22Rv1 (cell line): ENCODE data around the gene ZSWIM9.
"Not testable (repeated sequence)": the region's sequence is repeated elsewhere in the genome, so short reads cannot be mapped to it uniquely, and the experiment has no call there.

Source experiments
- H3K27ac ChIP-seq: fragments of 450-650 bp; 2 replicates; pipeline ENCODE4 v1.5.1; 2017
- CTCF ChIP-seq: fragments of 450-650 bp; IDR thresholded peaks from 2 replicates; pipeline ENCODE4 v1.5.1; 2017; ENCODE audit warnings: mild to moderate bottlenecking
- ZFX ChIP-seq: fragments of 450-650 bp; IDR thresholded peaks from 2 replicates; pipeline ENCODE4 v1.6.1; 2017; ENCODE audit warnings: antibody characterized with exemption, borderline replicate concordance

ZSWIM9 gene

GRCh38 chr19:48210005-48210404, 39.5 kb downstream of the ZSWIM9 start:
- TF ChIP-seq CTCF (no peak), ZFX (no peak)
- no peak overlapping the region for H3K27ac ChIP-seq

- TF ChIP-seq ZFX (no peak), CTCF (no peak)
- H3K27ac ChIP-seq: no peak overlapping the region
These were observed 43.5 kb downstream of the ZSWIM9 start for GRCh38 chr19:48213959-48214358.

GRCh38 chr19:48216933-48217332, 46.5 kb downstream of the ZSWIM9 start:
- TF ChIP-seq CTCF (no peak), ZFX (no peak)
- H3K27ac ChIP-seq: no peak overlapping the region

GRCh38 chr19:48218997-48219396, 48.5 kb downstream of the ZSWIM9 start:
- TF ChIP-seq ZFX (no peak), CTCF (no peak)
- no peak overlapping the region for H3K27ac ChIP-seq

- not testable (repeated sequence) for H3K27ac ChIP-seq
These were observed 50.3 kb downstream of the ZSWIM9 start for GRCh38 chr19:48220784-48221183.

- H3K27ac ChIP-seq: no peak overlapping the region
- TF ChIP-seq ZFX (no peak), CTCF (no peak)
These were observed 51.1 kb downstream of the ZSWIM9 start for GRCh38 chr19:48221628-48222027.

- H3K27ac ChIP-seq: no peak overlapping the region
- TF ChIP-seq ZFX (no peak), CTCF (no peak)
These were observed 60.2 kb downstream of the ZSWIM9 start for GRCh38 chr19:48230555-48231129.

- no peak overlapping the region for H3K27ac ChIP-seq
- TF ChIP-seq ZFX: no peak
- TF ChIP-seq CTCF: no peak
These were observed 66.6 kb downstream of the ZSWIM9 start for GRCh38 chr19:48237057-48237456.
